Measurements from ENCODE around the gene PCNX2. TPM values are rescaled to one million over a fixed set of nuclear protein-coding genes. Genes with fewer than 3 reads are reported as not detected.

The PCNX2 gene
- total RNA-seq, 4 donors from 2014 or later: 7.3 to 16.6 (median 12.7) TPM

DNA sequence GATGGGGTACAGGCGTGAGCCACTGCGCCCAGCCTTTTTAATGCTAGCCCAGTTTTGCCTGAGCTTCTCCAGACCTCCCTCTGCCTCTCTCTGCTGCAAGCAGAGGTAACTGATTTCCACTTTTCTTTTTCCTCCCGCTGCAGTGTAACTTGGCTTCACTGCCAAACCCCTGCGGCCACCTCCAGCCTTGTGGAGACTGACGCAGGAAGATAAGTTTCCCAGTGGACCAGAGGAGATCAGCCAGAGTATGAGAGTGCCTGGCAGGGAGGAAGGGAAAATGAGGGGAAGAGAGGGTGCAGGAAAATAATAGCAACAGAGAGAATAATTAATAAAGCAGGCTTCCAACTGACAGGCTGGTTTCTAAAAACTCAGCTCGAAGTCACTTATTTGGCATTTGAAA is 143.7 kb downstream of the PCNX2 start:
- no peak for DNase-seq (ENCODE audit: low spot score)
- TF ChIP-seq, protein P1, sequence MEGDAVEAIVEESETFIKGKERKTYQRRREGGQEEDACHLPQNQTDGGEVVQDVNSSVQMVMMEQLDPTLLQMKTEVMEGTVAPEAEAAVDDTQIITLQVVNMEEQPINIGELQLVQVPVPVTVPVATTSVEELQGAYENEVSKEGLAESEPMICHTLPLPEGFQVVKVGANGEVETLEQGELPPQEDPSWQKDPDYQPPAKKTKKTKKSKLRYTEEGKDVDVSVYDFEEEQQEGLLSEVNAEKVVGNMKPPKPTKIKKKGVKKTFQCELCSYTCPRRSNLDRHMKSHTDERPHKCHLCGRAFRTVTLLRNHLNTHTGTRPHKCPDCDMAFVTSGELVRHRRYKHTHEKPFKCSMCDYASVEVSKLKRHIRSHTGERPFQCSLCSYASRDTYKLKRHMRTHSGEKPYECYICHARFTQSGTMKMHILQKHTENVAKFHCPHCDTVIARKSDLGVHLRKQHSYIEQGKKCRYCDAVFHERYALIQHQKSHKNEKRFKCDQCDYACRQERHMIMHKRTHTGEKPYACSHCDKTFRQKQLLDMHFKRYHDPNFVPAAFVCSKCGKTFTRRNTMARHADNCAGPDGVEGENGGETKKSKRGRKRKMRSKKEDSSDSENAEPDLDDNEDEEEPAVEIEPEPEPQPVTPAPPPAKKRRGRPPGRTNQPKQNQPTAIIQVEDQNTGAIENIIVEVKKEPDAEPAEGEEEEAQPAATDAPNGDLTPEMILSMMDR (IDR thresholded peaks at IDR 0.05): no peak
- no peak for ATAC-seq (ENCODE audit: low FRiP score)

DNA sequence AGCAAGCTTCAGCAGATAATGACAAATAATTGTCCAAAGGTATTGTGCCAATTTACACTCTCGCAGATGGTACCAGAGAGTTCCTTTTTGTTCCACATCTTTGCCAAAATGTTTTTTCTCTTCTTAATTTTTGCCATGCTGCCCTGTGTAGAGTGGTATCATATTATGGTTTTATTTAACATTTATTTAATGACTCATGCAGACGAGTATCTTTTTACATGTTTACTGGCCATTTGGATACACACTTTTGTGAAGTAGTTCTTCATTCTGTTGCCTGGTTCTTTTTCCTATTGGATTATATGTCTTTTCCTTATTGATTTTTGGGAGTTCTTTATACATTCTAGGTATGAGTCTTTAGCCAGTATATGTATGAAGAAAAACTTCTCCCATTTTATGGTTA is 151.1 kb downstream of the PCNX2 start:
- ATAC-seq (ENCODE audit: low FRiP score): no peak
- DNase-seq (ENCODE audit: low spot score): no peak
- TF ChIP-seq, protein P1 (IDR thresholded peaks at IDR 0.05): no peak

DNA sequence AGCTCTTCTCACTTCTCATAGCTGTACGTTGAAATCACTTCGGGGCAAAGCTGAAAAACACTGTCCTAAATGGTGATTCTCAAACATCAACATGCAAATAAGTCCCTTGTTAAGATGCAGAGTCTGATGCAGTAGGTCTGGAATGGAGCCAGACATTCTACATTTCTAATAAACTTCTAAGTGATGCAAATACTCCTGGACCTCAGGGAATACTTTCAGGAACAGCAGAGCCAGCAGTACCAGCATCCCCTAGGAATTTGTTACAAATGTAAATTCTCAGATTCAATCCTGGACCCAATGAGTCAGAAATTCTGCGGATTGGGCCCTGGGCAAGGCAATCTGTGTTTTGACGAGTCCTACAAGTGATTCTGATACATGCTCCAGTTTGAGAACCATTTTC is 152.3 kb downstream of the PCNX2 start:
- TF ChIP-seq, protein P1 (IDR thresholded peaks at IDR 0.05): no peak
- no peak for DNase-seq (ENCODE audit: low spot score)
- no peak for ATAC-seq (ENCODE audit: low FRiP score)

DNA sequence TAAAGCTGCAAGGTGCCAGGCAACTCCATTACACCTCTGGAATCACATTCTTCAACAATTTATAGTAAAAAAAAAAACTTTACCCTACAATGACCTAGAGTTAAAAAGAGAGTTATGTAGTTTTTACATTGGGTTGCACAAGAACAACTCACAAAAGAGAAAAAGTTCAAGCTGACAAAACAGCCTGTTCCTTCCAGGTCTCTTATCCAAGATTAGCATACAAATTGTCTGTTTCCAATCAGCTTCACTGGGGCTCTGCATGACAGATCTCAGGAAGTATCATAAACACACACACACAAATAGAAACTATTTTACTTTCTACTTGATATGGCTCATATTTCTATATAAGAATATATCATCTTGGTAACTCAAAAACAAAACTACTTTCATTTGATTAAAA is 154.6 kb downstream of the PCNX2 start:
- DNase-seq (ENCODE audit: low spot score) (no peak), ATAC-seq (ENCODE audit: low FRiP score) (no peak)
- TF ChIP-seq, protein P1 (IDR thresholded peaks at IDR 0.05): no peak

DNA sequence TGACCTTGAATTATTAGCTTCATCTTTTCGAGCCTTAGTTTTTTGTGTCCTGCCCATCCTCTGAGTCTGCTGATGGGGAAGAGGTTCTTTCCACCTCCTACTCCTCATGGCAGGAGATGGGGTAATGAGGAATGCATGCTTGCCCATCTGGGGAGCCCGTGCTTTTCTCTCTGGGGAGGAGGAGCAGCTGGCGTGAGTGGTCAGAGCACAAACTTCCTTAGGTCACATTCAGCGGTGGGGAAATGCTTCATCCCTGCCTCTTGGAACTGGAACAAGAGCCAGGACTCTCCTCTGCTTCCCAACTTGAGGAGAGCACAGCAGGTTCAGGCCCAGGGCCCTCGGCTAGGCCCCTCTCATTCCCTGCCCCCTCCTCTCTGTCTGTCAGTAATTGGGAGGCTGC is 155.0 kb downstream of the PCNX2 start:
- ATAC-seq (ENCODE audit: low FRiP score) (no peak), DNase-seq (ENCODE audit: low spot score) (no peak)
- TF ChIP-seq, protein P1 (IDR thresholded peaks at IDR 0.05): no peak

DNA sequence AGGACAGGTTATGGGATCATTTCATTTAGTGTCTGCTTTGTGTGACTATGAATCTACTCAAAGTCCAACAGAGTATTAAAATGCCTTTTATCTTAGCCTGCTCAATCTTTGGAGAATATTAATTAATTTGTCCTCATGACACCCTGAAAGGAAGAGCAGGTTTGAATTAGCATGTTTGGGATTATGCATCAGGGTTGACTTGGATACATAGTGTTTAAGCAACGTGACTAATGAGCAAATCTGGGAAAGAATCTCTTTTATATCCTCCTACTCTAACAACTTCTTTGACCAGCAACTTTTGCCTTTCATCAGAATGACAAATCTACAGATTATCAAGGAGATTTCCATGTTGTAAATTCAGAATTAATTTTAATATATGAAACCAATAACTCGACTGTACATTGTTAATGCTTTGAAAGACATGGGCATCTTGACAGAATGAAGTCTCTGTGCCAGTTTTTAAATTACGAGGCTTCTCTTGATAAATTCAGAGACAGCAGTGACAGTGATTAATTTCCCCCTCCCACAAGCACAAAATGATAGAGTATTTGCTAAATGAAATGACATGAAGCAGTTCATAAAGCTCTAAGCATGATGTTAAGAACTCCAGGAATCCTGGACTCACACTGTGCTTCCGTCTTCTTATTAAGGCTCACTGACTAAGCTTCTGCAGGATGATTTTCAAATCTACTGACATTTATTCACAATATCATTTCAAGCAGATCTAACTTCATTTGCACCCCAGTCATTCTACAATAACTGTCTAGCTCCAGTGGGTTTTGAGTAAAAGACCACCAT is 156.5 kb downstream of the PCNX2 start:
- ATAC-seq (ENCODE audit: low FRiP score) (peak; percentile 59), DNase-seq (ENCODE audit: low spot score) (no peak)
- TF ChIP-seq, protein P1 (IDR thresholded peaks at IDR 0.05): no peak

DNA sequence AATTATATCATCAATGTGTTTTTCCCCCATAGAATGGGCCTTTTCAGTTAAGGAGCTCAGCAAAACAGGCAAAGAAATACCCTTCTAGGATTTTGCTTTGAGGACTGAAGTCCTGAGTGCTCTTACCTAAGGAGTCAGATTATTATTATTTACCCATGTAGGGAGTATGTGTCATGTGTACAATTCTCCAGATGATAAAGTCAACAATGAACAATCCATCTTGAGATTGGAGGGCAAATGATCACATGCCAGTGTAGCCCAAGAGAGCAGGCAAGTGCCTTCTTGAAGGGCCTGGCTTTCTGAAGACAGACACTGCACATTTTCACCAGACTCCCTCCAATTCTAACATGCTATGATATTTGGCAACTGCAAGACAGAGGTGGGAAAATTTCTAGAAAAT is 159.7 kb downstream of the PCNX2 start:
- no peak for ATAC-seq (ENCODE audit: low FRiP score)
- TF ChIP-seq, protein P1 (IDR thresholded peaks at IDR 0.05): no peak
- DNase-seq (ENCODE audit: low spot score): no peak
